Dedifferentiated amniotic fluid mesenchymal stem cell (primary cell): ENCODE results near the gene CTNND2.

Source experiments
- DNase-seq: peaks from one replicate; pipeline ENCODE4 v3.0.0-alpha.2; 2016; ENCODE audit errors: extremely low spot score

CTNND2 gene

DNA sequence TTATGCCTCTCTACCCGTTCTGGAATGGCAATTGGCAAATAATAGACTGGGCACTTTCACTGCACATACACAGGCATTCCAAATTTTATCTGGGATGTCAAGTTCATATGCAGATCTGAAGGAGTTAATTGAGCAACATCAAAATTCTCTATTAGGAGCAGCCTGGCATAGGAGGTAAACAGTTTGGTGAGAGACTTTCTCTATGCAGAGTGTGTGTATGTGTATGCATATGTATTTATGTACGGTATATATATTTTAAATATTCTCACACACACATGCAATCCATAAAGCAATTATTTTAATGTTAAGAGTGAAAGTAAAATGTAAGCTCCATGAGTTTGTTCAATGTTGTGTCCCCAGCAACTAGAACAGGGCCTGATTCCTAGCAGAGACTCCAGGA lies 517.8 kb downstream of the CTNND2 start:
- DNase-seq, result no peak

DNA sequence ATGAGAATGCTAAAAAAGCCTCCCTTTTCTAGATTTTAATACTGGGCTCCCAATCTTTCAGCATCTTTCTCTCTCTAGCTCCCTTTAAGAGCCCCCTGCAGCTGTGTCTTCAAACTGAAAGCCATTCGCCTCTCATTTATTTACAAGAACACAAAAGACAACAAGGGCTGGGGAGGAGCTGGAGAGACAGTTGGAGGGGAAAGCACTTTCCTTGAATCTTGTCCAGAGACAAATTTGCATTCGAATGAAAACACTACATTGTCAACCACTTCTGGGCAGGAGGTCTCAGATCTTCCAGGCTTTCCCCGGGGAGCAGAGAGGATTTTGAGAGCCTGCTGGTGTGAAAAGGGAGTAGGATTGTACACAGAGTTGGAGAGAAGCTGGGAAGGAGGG lies 518.3 kb downstream of the CTNND2 start:
- DNase-seq, result no peak

DNA sequence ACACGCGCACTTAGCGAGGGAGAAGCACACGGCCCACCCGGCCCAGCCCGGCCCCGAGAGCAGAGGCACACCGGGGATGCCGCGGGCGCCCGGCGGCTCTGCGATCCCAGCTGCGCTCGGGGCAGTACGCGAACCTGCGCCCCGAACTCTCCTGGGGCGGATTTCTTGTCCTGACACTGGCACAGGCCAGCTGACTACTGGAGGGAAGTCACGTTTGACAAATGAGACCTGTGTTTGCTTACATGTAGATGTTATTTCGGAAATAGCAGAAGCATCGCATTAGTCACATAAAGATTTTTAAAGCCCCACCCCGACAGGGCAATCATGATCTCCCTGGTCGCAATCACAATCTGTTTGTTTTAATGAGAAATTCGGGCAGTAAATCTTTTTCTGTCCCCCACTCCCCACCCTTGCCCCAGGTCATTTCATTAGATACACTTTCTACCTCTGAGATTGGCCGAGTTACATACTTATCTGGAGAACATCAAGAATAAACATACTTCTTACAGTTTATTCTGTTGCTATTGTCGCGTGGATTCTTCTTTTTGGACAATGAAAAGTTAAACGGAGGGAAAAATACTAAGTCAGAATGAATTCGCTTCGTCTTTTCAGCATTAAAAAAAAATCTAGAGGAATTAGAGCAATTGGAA lies 518.9 kb downstream of the CTNND2 start:
- no peak for DNase-seq

DNA sequence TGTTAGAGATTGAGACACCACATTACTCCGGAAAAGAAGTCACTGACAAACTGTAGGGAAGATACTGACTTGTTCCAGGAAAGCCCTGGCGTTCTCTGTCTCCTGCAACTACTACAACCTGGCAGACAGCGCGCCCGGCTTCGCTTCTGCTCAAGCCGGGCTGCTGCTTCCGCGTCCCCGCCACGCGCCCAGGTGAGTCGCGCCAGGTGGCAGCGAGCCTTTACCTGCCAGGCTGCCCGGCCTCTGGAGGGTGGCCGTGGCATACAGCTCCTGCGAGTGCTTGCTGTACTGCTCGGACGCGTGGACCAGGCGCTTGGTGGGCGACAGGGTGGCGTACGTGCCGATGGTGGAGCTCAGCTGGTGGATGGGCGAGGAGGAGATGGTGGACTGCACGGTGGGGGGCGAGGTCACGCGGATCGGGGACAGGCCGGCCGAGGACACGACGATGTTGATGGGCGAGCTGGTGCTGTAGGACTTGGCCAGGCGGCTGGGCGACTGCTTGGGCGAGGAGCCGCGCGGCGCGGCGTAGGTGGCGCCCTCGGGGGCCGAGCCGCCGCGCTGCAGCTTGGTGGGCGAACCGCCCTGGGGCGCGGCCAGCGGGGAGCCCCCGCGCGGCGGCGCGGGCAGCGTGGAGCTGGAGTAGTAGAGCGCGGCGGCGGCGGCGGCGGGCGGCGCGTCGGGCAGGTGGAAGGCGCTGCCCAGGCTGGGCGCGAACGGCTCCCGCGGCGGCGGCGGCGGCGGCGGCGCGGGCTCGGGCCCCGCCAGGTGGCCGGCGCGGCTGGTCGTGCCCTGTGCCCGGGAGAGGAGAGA lies 519.6 kb downstream of the CTNND2 start:
- no peak for DNase-seq

DNA sequence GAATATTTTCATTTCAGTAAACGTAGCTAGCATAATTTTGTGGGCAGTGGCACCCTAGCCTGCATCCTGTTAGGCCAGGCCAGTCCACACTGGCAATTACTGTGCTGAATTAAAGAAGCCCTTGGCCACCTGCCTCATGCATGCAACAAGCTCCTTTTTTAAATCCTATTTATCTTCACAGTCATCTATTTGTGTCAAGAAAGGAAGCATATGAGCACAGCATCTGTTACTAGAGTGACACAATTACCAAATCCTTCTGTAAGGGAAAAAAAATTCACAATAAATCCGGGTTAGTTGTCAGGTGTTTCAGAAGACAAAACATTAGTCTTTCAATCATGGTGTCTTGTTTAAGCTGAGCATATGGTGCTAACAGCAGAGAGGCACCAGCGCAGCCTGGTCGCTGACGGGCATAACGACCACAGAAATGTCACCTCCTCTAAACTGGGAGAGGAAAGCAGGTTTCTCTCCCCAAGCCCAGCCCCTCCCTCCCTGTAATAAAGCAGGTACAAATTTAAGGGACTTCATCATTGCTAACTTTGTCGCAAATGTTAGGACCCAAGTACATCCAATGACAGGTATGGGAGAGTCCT lies 520.6 kb downstream of the CTNND2 start:
- DNase-seq, result no peak

DNA sequence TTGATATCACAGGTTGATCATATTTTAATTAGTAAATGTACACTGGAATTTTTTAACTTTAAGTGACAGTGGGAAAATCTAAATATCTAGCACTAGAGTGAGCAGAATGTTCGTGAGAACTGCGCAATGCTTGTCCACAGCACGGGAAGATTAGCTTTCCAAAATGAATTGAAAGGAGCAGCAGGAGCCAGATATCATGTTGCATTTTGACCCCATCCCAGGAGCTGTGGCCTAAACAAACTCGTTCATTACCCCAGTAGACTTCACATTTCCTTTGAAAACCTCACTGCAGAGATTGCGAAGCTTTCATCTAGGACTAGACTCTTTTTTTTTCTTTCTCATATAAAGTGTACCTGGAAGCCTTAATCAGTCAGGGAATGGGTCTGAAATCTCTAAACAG lies 525.8 kb downstream of the CTNND2 start:
- DNase-seq, result no peak

DNA sequence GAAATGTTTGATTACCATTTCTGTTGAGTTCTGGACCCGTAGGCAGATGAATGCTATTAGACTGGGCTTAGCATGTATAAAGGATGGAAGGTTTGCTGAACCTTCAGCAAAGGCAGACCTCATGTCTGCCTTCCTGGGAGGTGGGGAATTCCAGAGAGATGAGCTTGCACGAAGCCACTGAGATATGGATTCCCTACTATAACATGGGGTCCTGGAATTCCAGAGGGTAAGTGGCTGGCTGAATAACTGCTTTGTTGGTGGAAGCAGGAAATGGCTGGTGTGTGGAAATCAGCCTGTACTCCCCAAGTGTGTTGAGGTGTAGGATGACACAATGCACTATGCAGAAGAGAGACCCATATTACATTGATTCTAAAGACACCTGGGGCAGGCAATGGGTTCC lies 526.4 kb downstream of the CTNND2 start:
- no peak for DNase-seq

DNA sequence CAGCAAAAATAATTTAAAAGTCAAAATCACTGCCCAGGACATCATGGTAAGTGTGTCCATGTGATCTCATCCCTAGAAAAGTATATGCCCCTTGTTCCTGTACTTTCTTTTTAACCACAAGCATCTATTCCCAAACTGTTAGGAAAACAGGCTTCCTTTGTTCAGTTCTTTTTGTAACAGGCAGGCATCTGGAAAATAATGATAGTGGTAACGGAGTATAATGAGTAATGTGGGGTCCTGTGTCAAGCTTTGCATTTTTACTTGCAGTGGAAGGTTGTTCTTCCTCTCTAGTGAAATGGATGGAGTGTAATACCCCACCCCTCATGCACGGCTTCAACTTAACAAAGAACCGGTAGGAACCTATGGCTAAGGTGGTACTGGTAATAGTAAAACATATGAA lies 532.1 kb downstream of the CTNND2 start:
- DNase-seq, result no peak

DNA sequence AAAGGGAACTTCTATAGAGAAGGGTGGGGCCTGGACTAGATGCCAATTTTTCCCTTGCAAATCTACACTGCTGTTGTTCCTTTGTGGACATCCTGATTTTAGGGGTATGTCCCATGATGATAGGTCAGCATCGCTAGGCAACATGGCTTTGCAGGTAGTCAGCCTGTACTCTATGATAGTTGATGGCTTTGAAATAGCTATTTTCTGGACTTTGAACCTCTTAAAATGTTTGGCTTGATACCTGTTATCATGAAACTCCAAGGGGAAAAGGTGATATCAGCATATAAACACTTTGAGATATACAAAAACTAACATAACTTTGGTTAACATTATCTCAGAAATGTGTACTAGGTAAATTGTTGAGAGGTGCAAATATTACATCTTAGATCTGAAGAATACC lies 533.2 kb downstream of the CTNND2 start:
- no peak for DNase-seq

DNA sequence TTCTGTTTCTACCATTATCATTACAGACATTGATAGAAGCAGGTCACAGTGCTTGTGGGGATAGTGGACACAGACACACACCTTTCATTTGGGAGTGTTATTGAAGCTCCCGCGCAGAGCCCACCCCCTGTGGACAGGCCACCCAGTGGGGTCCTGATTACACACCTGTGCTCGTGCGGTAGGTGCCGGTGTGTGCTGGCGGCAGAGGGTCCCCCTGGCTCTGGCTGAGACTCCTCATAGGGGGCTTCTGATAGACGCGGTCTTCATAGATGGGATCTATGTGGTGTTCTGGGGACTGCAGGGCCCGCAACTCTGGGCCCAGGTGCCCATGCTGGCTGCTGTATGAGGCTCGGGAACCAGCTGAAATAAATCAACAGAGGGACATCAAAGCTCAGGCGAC lies 539.7 kb downstream of the CTNND2 start:
- DNase-seq, result no peak

DNA sequence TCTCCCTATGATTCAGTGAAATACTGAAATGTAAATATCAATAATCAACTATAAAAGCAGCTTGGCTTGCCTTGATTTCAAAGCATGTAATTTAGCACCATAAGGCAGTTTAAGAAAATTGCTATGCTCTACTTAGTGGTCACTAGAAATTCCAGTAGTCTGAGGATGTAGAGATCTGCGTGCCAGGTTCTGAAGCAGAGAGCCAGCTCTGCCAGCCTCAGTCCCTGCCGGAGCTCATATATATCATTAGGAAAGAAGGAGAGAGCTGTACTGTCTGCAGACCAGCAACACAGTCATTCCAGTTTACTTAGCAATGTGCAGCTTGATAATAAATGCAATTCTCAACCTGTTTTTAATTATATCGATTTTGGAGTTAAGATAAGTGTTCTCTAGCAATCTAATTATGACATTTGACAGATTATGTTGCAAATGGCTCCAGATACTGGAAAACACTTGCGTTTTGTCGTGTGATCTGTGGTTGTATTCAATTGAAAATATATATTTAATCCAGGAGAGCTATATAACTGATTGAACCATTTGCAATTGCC lies 540.5 kb downstream of the CTNND2 start:
- DNase-seq, result no peak

DNA sequence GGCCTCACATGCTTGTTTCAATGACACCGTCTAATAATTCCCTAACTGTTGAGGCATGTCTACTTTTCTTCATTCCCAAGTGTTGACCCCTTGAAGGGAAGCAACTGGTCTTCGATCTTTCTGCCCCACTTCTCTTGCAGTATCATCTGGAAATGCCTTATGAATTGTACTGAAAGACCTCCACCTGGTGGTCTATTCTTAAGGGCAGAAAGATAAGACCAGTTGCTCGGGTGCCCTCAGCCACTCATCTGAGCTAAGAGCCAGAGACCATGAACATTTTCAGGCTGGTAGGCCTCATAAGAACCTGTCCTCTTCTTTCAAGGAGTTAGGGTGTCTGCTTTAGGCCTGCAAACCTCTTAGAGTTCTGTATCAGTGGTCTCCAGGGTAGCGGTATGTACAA lies 542.5 kb downstream of the CTNND2 start:
- no peak for DNase-seq

DNA sequence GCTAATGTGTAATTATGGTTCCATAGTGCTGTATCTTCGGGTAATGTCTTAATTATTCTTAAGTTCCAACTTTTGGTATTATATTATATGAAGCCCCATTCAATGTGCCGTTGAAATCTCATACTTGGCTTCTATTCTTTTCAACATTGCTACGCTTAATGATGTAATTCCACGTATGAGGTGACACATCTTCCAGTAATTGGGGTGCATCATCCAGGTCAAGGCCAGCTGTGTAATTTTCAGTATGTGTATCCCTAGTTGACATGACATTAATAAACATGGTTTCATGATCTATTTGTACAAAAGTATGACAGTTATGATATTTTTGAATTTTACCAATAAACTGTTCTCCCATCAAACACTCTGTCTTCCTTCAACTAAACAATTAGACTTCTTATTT lies 546.3 kb downstream of the CTNND2 start:
- DNase-seq, result no peak

DNA sequence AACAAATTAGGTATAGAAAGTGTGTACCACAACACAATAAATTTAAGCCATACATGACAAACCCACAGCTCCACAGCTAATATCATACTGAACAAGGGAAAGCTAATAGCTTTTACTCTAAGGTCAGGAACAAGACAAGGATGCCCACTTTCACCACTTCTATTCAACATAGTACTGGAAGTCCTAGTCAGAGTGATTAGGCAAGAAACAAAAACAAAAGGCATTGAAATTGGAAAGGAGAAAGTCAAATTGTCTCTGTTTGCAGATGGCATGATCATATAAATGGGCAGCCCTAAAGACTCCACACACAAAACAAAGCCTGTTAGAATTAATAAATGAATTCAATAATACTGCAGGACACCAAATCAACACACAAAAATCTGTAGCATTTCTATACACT lies 548.8 kb downstream of the CTNND2 start:
- no peak for DNase-seq

DNA sequence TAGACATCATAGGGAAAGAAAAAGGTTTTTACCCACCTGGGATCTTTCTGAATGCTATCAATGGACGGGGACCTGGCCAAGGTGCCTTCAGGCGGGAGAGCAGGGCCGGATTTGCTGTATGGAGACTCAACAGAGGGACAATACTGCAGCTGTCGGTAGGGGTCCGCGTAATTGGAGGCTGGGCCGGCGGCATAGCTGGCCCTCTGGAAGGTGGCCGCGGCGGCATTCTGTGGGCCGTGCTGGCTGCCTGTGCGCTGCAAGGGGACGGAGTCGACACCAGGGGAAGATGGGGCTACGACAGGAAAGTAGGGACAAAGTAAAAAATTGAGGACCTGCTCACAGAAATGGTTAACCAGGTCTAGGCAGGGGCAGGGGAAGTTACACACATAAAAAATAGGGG lies 557.9 kb downstream of the CTNND2 start:
- no peak for DNase-seq

DNA sequence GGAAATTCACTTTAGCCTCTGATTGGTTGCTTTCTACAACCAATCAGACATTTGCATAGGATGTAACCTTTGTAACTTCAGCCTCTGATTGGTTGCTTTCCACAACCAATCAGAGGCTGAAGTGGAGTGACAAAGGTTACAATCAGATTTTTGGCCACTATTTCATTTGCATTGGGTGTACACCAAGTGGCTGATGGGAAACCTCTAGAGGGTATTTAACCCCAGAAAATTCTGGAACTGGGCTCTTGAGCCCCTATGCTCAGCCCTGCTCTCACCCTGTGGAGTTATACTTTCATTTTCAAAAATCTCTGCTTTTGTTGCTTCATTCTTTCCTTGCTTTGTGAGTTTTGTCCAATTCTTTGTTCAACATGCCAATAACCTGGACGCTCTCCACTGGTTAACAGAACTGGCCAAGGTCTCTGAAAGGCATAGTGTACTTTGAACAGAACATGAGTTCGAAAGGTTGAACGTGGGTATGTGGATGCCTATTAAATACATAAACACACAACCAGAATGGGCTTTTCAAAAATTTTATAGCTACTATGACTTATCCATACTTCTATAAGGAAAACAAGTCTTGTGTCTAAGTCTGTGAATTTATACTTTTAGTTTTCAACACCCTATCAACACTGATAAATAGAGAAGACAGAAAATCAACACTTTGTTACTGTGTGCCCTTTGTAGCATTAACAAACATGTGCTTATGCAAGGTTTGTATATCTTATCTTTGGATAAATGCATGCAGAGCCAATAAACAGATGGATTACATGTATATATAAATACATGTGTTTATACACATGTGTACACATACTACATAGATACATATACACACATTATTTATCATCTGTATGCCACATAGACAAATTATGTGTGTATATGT lies 568.1 kb downstream of the CTNND2 start:
- no peak for DNase-seq

DNA sequence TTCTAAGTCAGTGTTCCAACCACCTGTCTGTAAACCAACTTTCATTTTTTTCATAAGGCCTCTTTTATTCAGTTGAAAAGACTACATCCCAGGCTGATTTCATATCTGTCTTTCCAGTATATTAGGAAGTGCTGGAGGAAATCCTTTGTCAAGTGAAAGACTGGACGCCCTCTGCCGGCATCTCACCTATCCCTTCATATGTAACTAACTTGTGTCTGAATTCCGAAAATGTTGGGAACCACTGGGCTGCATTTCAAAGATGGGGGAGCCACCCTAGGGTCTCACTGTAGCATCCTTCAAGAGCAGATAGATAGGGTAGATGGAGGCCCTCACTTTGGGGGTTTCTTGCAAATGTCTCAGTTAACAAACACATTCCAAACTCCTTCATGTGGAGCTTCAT lies 569.8 kb downstream of the CTNND2 start:
- no peak for DNase-seq

DNA sequence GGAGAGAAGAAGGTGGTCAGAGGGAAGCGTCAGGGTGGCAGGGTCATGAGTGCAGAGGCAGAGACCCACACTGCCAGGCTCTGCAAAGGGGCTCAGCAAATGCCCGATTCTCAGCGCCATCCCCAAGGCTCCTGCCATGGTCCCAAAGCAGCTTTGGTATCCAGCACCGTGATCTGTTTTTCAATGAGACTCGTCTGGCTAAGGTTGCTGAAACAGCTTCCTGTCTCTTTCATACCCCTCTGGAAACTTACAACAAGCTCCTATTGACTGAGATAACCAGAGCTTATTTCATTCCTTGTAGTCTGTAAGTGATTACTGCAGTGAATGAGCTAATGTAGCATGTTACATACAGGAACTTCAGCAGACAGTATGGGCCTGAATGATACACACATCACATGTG lies 574.6 kb downstream of the CTNND2 start:
- no peak for DNase-seq

DNA sequence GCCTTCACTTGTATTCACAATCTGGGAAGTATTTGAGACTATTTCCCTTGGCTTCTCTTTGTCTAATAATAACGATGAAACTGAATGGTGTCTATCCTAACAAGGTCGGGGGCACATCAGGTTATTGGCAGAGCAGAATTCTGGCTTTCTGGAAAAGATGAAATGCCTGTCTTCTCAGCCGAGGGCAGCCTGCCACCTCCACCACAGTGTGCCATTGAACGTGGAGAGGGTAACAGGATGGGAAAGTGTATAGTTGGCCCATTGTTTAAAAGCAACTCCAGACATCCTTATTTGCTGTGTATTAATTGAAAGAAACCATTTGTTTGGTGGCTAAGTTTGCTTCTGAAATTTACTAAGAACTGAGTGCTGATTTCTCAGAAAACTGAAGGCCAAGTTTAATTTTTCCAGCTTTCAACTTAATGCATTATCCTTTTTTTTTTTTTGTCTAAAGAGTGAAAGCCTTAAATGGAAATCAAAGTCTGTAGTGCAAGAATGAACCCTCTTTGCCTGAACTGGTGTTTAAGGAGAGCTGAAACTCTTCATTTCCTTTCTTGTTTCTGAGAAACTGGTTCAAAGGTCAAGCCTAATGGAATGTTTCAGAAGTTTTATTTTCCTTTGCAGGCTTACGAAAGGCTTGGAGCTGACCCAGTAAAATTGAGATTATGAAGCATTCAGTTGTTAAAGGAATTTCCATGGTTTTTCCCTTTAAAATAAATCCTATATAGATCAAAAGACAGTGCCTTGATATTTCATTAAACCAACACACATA lies 579.5 kb downstream of the CTNND2 start:
- no peak for DNase-seq

DNA sequence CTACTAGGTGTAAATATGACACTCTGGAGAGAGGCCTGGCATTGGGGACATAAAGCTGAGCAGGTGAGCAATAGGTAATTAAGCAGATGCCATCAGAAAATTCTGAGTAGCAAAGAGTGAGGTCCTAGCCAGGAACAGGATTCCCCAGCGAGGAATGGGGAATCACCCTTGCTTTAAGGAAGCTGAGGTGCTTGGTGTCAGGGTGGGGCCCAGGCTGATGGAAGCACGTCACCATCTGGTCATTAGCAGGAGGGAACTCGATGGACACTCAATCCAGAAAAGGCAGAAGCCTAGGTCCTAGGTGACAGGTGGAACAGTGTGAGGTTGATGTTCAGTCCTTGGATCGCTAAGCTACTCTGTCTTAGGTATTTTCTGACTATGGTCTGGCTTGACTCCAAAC lies 580.5 kb downstream of the CTNND2 start:
- DNase-seq, result no peak

DNA sequence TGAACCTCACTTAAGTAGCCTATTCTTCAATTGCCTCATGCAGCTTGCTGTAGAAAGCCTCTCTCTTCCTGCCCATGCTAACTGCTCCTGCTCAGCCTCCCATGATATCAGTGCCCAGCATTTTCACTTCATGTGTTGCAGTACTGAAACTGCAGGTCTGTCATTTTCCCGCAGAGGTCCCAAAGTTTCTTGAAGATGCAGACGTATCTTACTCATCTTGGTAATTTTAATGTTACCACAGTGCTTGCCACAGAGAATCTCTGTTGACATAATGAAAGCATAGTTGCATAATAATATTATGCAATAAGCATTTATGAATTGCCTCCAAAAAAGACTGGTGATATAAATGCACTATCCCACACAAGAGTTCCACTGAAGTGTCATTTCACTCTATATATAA lies 582.1 kb downstream of the CTNND2 start:
- DNase-seq, result no peak
